ENCODE data around the gene TTF1.
A peak's percentile ranks its signal among the peaks of the same experiment; 100 is the strongest.

TTF1 gene

GRCh38 chr9:132354637-132355355 lies 51.8 kb downstream of the TTF1 start, which contains the start of gene SETX:
TSS of gene SETX (minus strand) at chr9:132354986. CDS start at chr9:132349428, 5,558 bp downstream.
- Histone ChIP-seq H3K79me2 (ENCODE audit: insufficient read depth, low read length) (peaks cover 48% of the 10 kb centered on the region), H2AFZ (ENCODE audit: low read length) (peak within 1 kb of the TSS; percentile 86), H4K20me1 (ENCODE audit: insufficient read depth, low read length, poor library complexity, severe bottlenecking) (peaks cover 42% of the 10 kb centered on the region), H3K9me3 (ENCODE audit: insufficient read depth, low read depth, low read length) (no peaks in the 10 kb centered on the region), H3K27me3 (ENCODE audit: insufficient read depth, low read length, poor library complexity, severe bottlenecking) (no peaks in the 10 kb centered on the region), H3K36me3 (ENCODE audit: insufficient read depth, low read length) (no peaks in the 10 kb centered on the region; the same call in 1 of the 2 replicates), H3K9me2 (replicated peaks; ENCODE audit: low read depth, low read length) (no peaks in the 10 kb centered on the region), H3F3A (ENCODE audit: low read depth) (peaks cover 9% of the 10 kb centered on the region; the same call in 1 of the 2 replicates), H3K4me2 (ENCODE audit: low read depth, low read length, poor library complexity, severe bottlenecking) (peak within 1 kb of the TSS; percentile 96), H3K4me1 (ENCODE audit: insufficient read depth, low read length, poor library complexity, severe bottlenecking) (peaks cover 41% of the 10 kb centered on the region), H3K4me3 (ENCODE audit: low read length, poor library complexity, severe bottlenecking) (peak within 1 kb of the TSS; percentile 82), H3K9ac (ENCODE audit: low read depth, low read length, poor library complexity, severe bottlenecking) (peak within 1 kb of the TSS; percentile 93)
- TF ChIP-seq EZH2phosphoT487 (IDR thresholded peaks at IDR 0.05; ENCODE audit: borderline replicate concordance): no peak
- TF ChIP-seq, protein P1, sequence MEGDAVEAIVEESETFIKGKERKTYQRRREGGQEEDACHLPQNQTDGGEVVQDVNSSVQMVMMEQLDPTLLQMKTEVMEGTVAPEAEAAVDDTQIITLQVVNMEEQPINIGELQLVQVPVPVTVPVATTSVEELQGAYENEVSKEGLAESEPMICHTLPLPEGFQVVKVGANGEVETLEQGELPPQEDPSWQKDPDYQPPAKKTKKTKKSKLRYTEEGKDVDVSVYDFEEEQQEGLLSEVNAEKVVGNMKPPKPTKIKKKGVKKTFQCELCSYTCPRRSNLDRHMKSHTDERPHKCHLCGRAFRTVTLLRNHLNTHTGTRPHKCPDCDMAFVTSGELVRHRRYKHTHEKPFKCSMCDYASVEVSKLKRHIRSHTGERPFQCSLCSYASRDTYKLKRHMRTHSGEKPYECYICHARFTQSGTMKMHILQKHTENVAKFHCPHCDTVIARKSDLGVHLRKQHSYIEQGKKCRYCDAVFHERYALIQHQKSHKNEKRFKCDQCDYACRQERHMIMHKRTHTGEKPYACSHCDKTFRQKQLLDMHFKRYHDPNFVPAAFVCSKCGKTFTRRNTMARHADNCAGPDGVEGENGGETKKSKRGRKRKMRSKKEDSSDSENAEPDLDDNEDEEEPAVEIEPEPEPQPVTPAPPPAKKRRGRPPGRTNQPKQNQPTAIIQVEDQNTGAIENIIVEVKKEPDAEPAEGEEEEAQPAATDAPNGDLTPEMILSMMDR (conservative IDR thresholded peaks at IDR 0.05; ENCODE audit: low read length): no peak

- peaks cover 78% of the 10 kb centered on the region for H3K79me2 ChIP-seq (ENCODE audit: insufficient read depth, low read length)
- peak overlapping the region; percentile 58 for H3K9ac ChIP-seq (ENCODE audit: low read depth, low read length, poor library complexity, severe bottlenecking)
- TF ChIP-seq EZH2phosphoT487 (IDR thresholded peaks at IDR 0.05; ENCODE audit: borderline replicate concordance): no peak
- TF ChIP-seq, protein P1 (conservative IDR thresholded peaks at IDR 0.05; ENCODE audit: low read length): no peak
- H3K27me3 ChIP-seq (ENCODE audit: insufficient read depth, low read length, poor library complexity, severe bottlenecking): no peaks in the 10 kb centered on the region
- no peaks in the 10 kb centered on the region for H3K9me2 ChIP-seq (replicated peaks; ENCODE audit: low read depth, low read length)
- peak overlapping the region; percentile 96 for H3K4me2 ChIP-seq (ENCODE audit: low read depth, low read length, poor library complexity, severe bottlenecking)
- peaks cover 44% of the 10 kb centered on the region for H3K4me1 ChIP-seq (ENCODE audit: insufficient read depth, low read length, poor library complexity, severe bottlenecking)
- peaks cover 9% of the 10 kb centered on the region; the same call in 1 of the 2 replicates for H3F3A ChIP-seq (ENCODE audit: low read depth)
- peaks cover 15% of the 10 kb centered on the region for H3K36me3 ChIP-seq (ENCODE audit: insufficient read depth, low read length)
- peaks cover 65% of the 10 kb centered on the region for H4K20me1 ChIP-seq (ENCODE audit: insufficient read depth, low read length, poor library complexity, severe bottlenecking)
- peak overlapping the region; percentile 82 for H3K4me3 ChIP-seq (ENCODE audit: low read length, poor library complexity, severe bottlenecking)
- H2AFZ ChIP-seq (ENCODE audit: low read length): no peak overlapping the region
- no peaks in the 10 kb centered on the region for H3K9me3 ChIP-seq (ENCODE audit: insufficient read depth, low read depth, low read length)
Observed at GRCh38 chr9:132351404-132352045, 55.1 kb downstream of the TTF1 start.

- peaks cover 85% of the 10 kb centered on the region for H3K79me2 ChIP-seq (ENCODE audit: insufficient read depth, low read length)
- H3K4me2 ChIP-seq (ENCODE audit: low read depth, low read length, poor library complexity, severe bottlenecking): peak overlapping the region; percentile 96
- H3K4me1 ChIP-seq (ENCODE audit: insufficient read depth, low read length, poor library complexity, severe bottlenecking): peaks cover 44% of the 10 kb centered on the region
Observed at GRCh38 chr9:132350861-132351315, 55.8 kb downstream of the TTF1 start.

More at GRCh38 chr9:132350861-132351315, 55.8 kb downstream of the TTF1 start:
- TF ChIP-seq, protein P1 (conservative IDR thresholded peaks at IDR 0.05; ENCODE audit: low read length): no peak
- TF ChIP-seq EZH2phosphoT487 (IDR thresholded peaks at IDR 0.05; ENCODE audit: borderline replicate concordance): no peak
- H3K36me3 ChIP-seq (ENCODE audit: insufficient read depth, low read length): peaks cover 22% of the 10 kb centered on the region
- peaks cover 9% of the 10 kb centered on the region; the same call in 1 of the 2 replicates for H3F3A ChIP-seq (ENCODE audit: low read depth)
- no peaks in the 10 kb centered on the region for H3K9me3 ChIP-seq (ENCODE audit: insufficient read depth, low read depth, low read length)
- H3K27me3 ChIP-seq (ENCODE audit: insufficient read depth, low read length, poor library complexity, severe bottlenecking): no peaks in the 10 kb centered on the region
- H4K20me1 ChIP-seq (ENCODE audit: insufficient read depth, low read length, poor library complexity, severe bottlenecking): peaks cover 70% of the 10 kb centered on the region
- H3K4me3 ChIP-seq (ENCODE audit: low read length, poor library complexity, severe bottlenecking): peak overlapping the region; percentile 82
- H2AFZ ChIP-seq (ENCODE audit: low read length): no peak overlapping the region
- no peaks in the 10 kb centered on the region for H3K9me2 ChIP-seq (replicated peaks; ENCODE audit: low read depth, low read length)
- H3K9ac ChIP-seq (ENCODE audit: low read depth, low read length, poor library complexity, severe bottlenecking): peak overlapping the region; percentile 58
